Omental fat pad (tissue), 4 donors: ENCODE results near the gene DSTYK. TPM values are rescaled to one million over a fixed set of nuclear protein-coding genes. Genes with fewer than 3 reads are reported as not detected.
A peak's percentile ranks its signal among the peaks of the same experiment; 100 is the strongest.

Experiments
- ATAC-seq: fragments of 150-250 bp; one replicate; pipeline ENCODE4 v1.9.1; 2016; ENCODE audit warnings: mild to moderate bottlenecking, moderate library complexity; ENCODE audit not compliant: low FRiP score
- DNase-seq: peaks from one replicate; pipeline ENCODE4 v3.0.0-alpha.2; 2019; ENCODE audit warnings: low spot score
- CTCF ChIP-seq, 3 donors: fragments of 450-650 bp; IDR thresholded peaks; one replicate each; pipeline ENCODE4 v1.5.1; 2016 to 2017; ENCODE audit warnings: antibody characterized with exemption in 3 of 3, mild to moderate bottlenecking in 3 of 3, moderate library complexity in 2 of 3
- total RNA-seq, 4 donors: library from RNA; depleted of rRNA; stranded (reverse); fragments of >200 nt; gene quantifications; one replicate each; pipeline ENCODE4 v1.1.0, GENCODE V29; 2016

DSTYK gene
- total RNA-seq, 4 donors from 2014 or later: 7.6 to 13.0 (median 11.4) TPM

- ATAC-seq: peak; percentile 50
Measured at GRCh38 chr1:205228093-205228521, 16.6 kb upstream of the DSTYK start.

GRCh38 chr1:205227584-205228013 is 16.1 kb upstream of the DSTYK start, which contains the start of gene TMCC2:
Gene TMCC2, plus strand, starts transcription at chr1:205227946. Its CDS starts 619 bp downstream, at chr1:205228565.
- peak; percentile 95 for ATAC-seq
- peak; percentile 61 for DNase-seq
- no peak for TF ChIP-seq CTCF (IDR thresholded peaks at IDR 0.05)

More at GRCh38 chr1:205228093-205228521, 16.6 kb upstream of the DSTYK start:
- DNase-seq: no peak
- no peak for TF ChIP-seq CTCF (IDR thresholded peaks at IDR 0.05)

GRCh38 chr1:205226868-205227583 is 15.5 kb upstream of the DSTYK start:
- TF ChIP-seq CTCF (IDR thresholded peaks at IDR 0.05): no peak
- peak; percentile 47 for ATAC-seq
- no peak for DNase-seq

- ATAC-seq (no peak), DNase-seq (no peak)
- TF ChIP-seq CTCF (IDR thresholded peaks at IDR 0.05): no peak
Measured at GRCh38 chr1:205225901-205226765, 14.6 kb upstream of the DSTYK start.

- ATAC-seq (no peak), DNase-seq (no peak)
- no peak for TF ChIP-seq CTCF (IDR thresholded peaks at IDR 0.05)
Measured at GRCh38 chr1:205224736-205225135, 13.2 kb upstream of the DSTYK start.

- ATAC-seq: no peak
- DNase-seq: no peak
- TF ChIP-seq CTCF (IDR thresholded peaks at IDR 0.05): no peak
Measured at GRCh38 chr1:205220421-205220820, 8.9 kb upstream of the DSTYK start.
